Keratinocyte (primary cell): ENCODE measurements around the gene CTTNBP2. TPM values are rescaled to one million over a fixed set of nuclear protein-coding genes. Genes with fewer than 3 reads are reported as not detected.

ENCODE experiments used
- DNase-seq: peaks from one replicate; pipeline ENCODE4 v3.0.0-alpha.2; 2011; ENCODE audit warnings: low read depth, missing footprints, low spot score
- FAIRE-seq: peaks from 2 replicates; lab custom pipeline; 2011; peaks lifted over from hg19 to GRCh38; lab: Jason Lieb, UNC
- H2AFZ ChIP-seq: 2 replicates; pipeline ENCODE4 v1.6.0; 2012; ENCODE audit warnings: low read length, control low read depth, inconsistent platforms; ENCODE audit not compliant: control insufficient read depth
- H3K27ac ChIP-seq: 2 replicates; pipeline ENCODE4 v1.5.1; 2011; ENCODE audit warnings: low read length; ENCODE audit not compliant: control insufficient read depth, insufficient read depth
- H3K27me3 ChIP-seq: 3 replicates; pipeline ENCODE4 v1.6.0; 2011; ENCODE audit warnings: low read length; ENCODE audit not compliant: control insufficient read depth, insufficient read depth; ENCODE audit errors: extremely low read depth
- H3K36me3 ChIP-seq, 2 experiments: 2 replicates in 1 of 2; 3 replicates in 1 of 2; pipeline ENCODE4 v1.5.1; 2011; ENCODE audit warnings: low read length in 2 of 2, mild to moderate bottlenecking in 1 of 2; ENCODE audit not compliant: control insufficient read depth in 2 of 2, insufficient read depth in 2 of 2; ENCODE audit errors: extremely low read depth in 1 of 2
- H3K4me1 ChIP-seq: 3 replicates; pipeline ENCODE4 v1.5.1; 2011; ENCODE audit warnings: low read length; ENCODE audit not compliant: control insufficient read depth, insufficient read depth; ENCODE audit errors: extremely low read depth
- H3K4me2 ChIP-seq: 3 replicates; pipeline ENCODE4 v1.6.0; 2011; ENCODE audit warnings: low read depth, low read length; ENCODE audit not compliant: control insufficient read depth, insufficient read depth; ENCODE audit errors: extremely low read depth
- H3K4me3 ChIP-seq, 3 experiments: fragments of 200-600 bp in 1 of 3; sonication (generic) in 1 of 3; 2 replicates in 2 of 3; 3 replicates in 1 of 3; pipeline ENCODE4 v1.5.1; 2011 to 2016; ENCODE audit warnings: low read length in 3 of 3, mild to moderate bottlenecking in 3 of 3, control low read depth in 2 of 3, inconsistent platforms in 1 of 3, low read depth in 1 of 3, mixed read lengths in 1 of 3, mixed run types in 1 of 3, moderate library complexity in 1 of 3; ENCODE audit not compliant: control insufficient read depth in 2 of 3, insufficient read depth in 2 of 3; ENCODE audit errors: extremely low read depth in 1 of 3
- H3K79me2 ChIP-seq: 2 replicates; pipeline ENCODE4 v1.6.0; 2012; ENCODE audit warnings: low read length; ENCODE audit not compliant: control insufficient read depth, insufficient read depth
- H3K9ac ChIP-seq: 3 replicates; pipeline ENCODE4 v1.6.0; 2011; ENCODE audit warnings: low read length; ENCODE audit not compliant: control insufficient read depth, insufficient read depth; ENCODE audit errors: extremely low read depth
- H3K9me1 ChIP-seq: 3 replicates; pipeline ENCODE4 v1.6.0; 2011; ENCODE audit warnings: low read length; ENCODE audit not compliant: control insufficient read depth, insufficient read depth; ENCODE audit errors: extremely low read depth
- H3K9me3 ChIP-seq: 2 replicates; pipeline ENCODE4 v1.5.1; 2012; ENCODE audit warnings: low read depth, low read length; ENCODE audit not compliant: control insufficient read depth
- H4K20me1 ChIP-seq: 3 replicates; pipeline ENCODE4 v1.6.0; 2011; ENCODE audit warnings: low read length; ENCODE audit not compliant: control insufficient read depth, insufficient read depth; ENCODE audit errors: extremely low read depth
- EZH2 ChIP-seq: IDR thresholded peaks from one replicate; pipeline ENCODE4 v1.6.1; 2012; ENCODE audit warnings: inconsistent platforms, mild to moderate bottlenecking, low read length, moderate library complexity
- dilution Hi-C: fragments of 300-500 bp; cut with MboI; formaldehyde crosslinking; loops from one replicate; pipeline ENCODE4 v1.7.0; 2020; ENCODE audit warnings: low sequenced_read_pairs; ENCODE audit not compliant: extremely low pct_ligation_motif_present
- polyA plus RNA-seq, 5 experiments: library from polyadenylated mRNA; depleted of rRNA in 3 of 5; stranded (reverse) in 3 of 5; stranded (forward) in 1 of 5; unstranded in 1 of 5; fragments of >200 nt; gene quantifications; 1 replicate in 1 of 5; 2 replicates in 3 of 5; 3 replicates in 1 of 5; pipeline versions ENCODE4 v1.2.1 to v1.2.3, GENCODE V29; 2011 to 2012; ENCODE audit warnings: missing spikeins in 2 of 5, low read depth in 1 of 5, low replicate concordance in 1 of 5
- TF ChIP-seq, protein P1 (sequence below), 3 experiments: IDR thresholded peaks in 1 of 3; conservative IDR thresholded peaks in 1 of 3; optimal IDR thresholded peaks in 1 of 3; 2 replicates in 2 of 3; 3 replicates in 1 of 3; pipeline versions ENCODE3 to v1.5.1; 2011; ENCODE audit warnings: low read length in 3 of 3, mild to moderate bottlenecking in 3 of 3, moderate library complexity in 2 of 3, control low read depth in 1 of 3, inconsistent platforms in 1 of 3; ENCODE audit not compliant: insufficient read depth in 2 of 3; ENCODE audit errors: extremely low read depth in 1 of 3

The CTTNBP2 gene
- polyA plus RNA-seq, 1 donor (not counting 4 experiments of a cell fraction or from before 2014, with no cell fraction given): 0.55 TPM

DNA sequence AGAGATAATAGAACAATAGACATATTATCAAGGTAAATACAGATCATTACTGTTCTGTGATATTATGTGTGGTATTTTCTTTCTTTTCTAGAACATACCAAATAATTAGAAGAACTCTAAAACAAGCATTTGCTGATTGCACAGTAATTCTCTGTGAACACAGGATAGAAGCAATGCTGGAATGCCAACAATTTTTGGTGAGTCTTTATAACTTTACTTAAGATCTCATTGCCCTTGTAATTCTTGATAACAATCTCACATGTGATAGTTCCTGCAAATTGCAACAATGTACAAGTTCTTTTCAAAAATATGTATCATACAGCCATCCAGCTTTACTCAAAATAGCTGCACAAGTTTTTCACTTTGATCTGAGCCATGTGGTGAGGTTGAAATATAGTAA, 207.9 kb downstream of the CTTNBP2 start:
- no peak for FAIRE-seq
- dilution Hi-C loops: no loop called here

DNA sequence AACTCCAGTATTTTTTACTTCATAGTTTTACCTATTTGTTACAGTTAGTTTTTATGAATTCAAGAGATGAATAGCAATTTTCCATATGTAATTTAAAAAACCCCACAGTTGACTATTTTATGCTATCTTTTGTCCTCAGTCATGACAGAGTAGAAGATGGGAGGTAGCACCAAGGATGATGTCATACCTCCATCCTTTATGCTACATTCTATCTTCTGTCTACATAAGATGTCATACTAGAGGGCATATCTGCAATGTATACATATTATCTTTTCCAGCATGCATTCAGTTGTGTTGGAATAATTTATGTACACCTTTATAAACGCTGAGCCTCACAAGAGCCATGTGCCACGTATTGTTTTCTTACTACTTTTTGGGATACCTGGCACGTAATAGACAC, 209.2 kb downstream of the CTTNBP2 start:
- Histone ChIP-seq H3K36me3 (no peaks in the 10 kb centered on the region), H3K4me2 (no peak overlapping the region), H3K79me2 (no peaks in the 10 kb centered on the region), H3K4me1 (no peaks in the 10 kb centered on the region), H4K20me1 (no peaks in the 10 kb centered on the region), H3K9me1 (no peaks in the 10 kb centered on the region), H3K9ac (no peak overlapping the region), H3K27me3 (no peaks in the 10 kb centered on the region), H3K9me3 (no peaks in the 10 kb centered on the region), H3K27ac (no peak overlapping the region), H3K4me3 (no peak overlapping the region), H2AFZ (no peak overlapping the region)
- dilution Hi-C loops: no loop called here
- no peak for FAIRE-seq
- DNase-seq: no peak
- TF ChIP-seq, protein P1, sequence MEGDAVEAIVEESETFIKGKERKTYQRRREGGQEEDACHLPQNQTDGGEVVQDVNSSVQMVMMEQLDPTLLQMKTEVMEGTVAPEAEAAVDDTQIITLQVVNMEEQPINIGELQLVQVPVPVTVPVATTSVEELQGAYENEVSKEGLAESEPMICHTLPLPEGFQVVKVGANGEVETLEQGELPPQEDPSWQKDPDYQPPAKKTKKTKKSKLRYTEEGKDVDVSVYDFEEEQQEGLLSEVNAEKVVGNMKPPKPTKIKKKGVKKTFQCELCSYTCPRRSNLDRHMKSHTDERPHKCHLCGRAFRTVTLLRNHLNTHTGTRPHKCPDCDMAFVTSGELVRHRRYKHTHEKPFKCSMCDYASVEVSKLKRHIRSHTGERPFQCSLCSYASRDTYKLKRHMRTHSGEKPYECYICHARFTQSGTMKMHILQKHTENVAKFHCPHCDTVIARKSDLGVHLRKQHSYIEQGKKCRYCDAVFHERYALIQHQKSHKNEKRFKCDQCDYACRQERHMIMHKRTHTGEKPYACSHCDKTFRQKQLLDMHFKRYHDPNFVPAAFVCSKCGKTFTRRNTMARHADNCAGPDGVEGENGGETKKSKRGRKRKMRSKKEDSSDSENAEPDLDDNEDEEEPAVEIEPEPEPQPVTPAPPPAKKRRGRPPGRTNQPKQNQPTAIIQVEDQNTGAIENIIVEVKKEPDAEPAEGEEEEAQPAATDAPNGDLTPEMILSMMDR (optimal IDR thresholded peaks at IDR 0.05 in 1 of 3, IDR thresholded peaks at IDR 0.05 in 1 of 3, conservative IDR thresholded peaks at IDR 0.05 in 1 of 3; ENCODE audit: extremely low read depth in 1 of 3, insufficient read depth in 2 of 3, low read length in 3 of 3): no peak
- no peak for TF ChIP-seq EZH2

More for the DNA sequence above, 207.9 kb downstream of the CTTNBP2 start:
- no peak overlapping the region for H3K9ac ChIP-seq
- H2AFZ ChIP-seq: no peak overlapping the region
- H3K27ac ChIP-seq: no peak overlapping the region
- H3K4me1 ChIP-seq: no peaks in the 10 kb centered on the region
- H3K4me2 ChIP-seq: no peak overlapping the region
- DNase-seq: no peak
- H3K27me3 ChIP-seq: no peaks in the 10 kb centered on the region
- TF ChIP-seq, protein P1 (optimal IDR thresholded peaks at IDR 0.05 in 1 of 3, IDR thresholded peaks at IDR 0.05 in 1 of 3, conservative IDR thresholded peaks at IDR 0.05 in 1 of 3; ENCODE audit: extremely low read depth in 1 of 3, insufficient read depth in 2 of 3, low read length in 3 of 3): no peak
- TF ChIP-seq EZH2: no peak
- no peaks in the 10 kb centered on the region for H3K9me3 ChIP-seq
- H3K36me3 ChIP-seq: no peaks in the 10 kb centered on the region
- H3K79me2 ChIP-seq: no peaks in the 10 kb centered on the region
- no peak overlapping the region for H3K4me3 ChIP-seq
- no peaks in the 10 kb centered on the region for H4K20me1 ChIP-seq
- H3K9me1 ChIP-seq: no peaks in the 10 kb centered on the region
